ENCODE measurements around the gene ALDH3A1.

ALDH3A1 gene

DNA sequence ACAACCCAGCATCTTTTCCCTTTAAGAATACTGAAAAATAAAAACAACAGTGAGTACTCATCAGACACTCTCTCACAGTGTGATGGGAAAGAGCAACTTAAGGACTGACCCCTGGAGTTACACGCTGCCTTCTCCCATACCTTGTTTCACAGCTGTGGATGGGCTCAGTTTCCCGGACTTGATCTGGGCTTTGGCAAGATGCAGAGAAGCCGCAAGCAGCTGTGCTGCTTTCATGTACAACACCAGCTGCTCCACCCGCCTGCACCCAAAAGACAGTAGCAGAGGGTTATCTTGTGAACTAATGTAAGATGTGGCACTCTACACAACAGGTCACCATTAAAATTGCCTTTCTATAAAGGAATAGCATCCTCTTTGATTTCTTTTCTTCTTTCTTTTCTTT, 32.7 kb upstream of the ALDH3A1 start:
- DNase-seq (ENCODE audit: insufficient read length, low spot score) (no peak), FAIRE-seq (no peak)
- TF ChIP-seq CTCF (IDR thresholded peaks at IDR 0.05; ENCODE audit: insufficient read depth, missing control alignments) = no peak

GRCh38 chr17:19773534-19773933, 25.4 kb upstream of the ALDH3A1 start:
- no peak for DNase-seq (ENCODE audit: insufficient read length, low spot score)
- FAIRE-seq = no peak
- no peak for TF ChIP-seq CTCF (IDR thresholded peaks at IDR 0.05; ENCODE audit: insufficient read depth, missing control alignments)

- DNase-seq (ENCODE audit: insufficient read length, low spot score) = no peak
- FAIRE-seq = no peak
- TF ChIP-seq CTCF (IDR thresholded peaks at IDR 0.05; ENCODE audit: insufficient read depth, missing control alignments) = no peak
These were observed 24.0 kb upstream of the ALDH3A1 start for GRCh38 chr17:19771971-19772630.

DNA sequence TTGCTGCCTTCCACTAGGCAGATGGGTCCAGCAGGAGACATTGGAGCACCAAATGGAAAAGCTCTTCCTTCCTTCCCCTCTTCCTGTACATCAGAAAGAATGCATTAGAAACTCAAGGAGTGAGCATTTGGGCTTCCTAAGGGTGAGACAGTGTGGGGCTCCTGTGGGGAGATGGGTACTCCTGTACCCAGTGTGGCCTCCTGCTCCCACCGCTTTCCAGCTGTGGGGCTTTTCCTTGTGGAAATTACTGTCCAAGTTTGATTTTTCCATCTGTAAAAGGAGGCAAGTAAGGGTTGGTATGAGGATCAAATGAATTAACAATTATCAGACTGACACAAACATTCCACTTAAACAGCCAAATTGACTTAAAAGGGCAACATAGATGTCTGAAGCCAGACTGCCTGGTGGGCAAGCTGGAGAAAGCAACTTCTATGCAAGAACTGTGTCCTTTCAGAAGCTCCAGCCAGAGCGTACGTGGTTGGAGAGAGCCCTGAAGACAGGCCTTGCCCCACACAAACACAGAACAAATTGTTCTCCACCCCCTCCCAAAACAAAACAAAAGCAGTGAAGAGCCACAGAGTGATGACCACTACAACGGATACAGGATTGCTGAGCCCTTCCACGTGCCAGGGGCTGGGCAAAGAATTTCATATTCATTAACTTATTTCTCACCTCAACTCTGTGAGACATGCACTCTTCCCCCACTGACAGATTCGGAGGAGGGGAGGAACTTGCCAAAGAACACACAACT, 23.1 kb upstream of the ALDH3A1 start:
- TF ChIP-seq CTCF (IDR thresholded peaks at IDR 0.05; ENCODE audit: insufficient read depth, missing control alignments) = no peak
- FAIRE-seq = no peak
- no peak for DNase-seq (ENCODE audit: insufficient read length, low spot score)

- DNase-seq (ENCODE audit: insufficient read length, low spot score) (no peak), FAIRE-seq (no peak)
- no peak for TF ChIP-seq CTCF (IDR thresholded peaks at IDR 0.05; ENCODE audit: insufficient read depth, missing control alignments)
These were observed 22.0 kb upstream of the ALDH3A1 start for GRCh38 chr17:19769946-19770652.

DNA sequence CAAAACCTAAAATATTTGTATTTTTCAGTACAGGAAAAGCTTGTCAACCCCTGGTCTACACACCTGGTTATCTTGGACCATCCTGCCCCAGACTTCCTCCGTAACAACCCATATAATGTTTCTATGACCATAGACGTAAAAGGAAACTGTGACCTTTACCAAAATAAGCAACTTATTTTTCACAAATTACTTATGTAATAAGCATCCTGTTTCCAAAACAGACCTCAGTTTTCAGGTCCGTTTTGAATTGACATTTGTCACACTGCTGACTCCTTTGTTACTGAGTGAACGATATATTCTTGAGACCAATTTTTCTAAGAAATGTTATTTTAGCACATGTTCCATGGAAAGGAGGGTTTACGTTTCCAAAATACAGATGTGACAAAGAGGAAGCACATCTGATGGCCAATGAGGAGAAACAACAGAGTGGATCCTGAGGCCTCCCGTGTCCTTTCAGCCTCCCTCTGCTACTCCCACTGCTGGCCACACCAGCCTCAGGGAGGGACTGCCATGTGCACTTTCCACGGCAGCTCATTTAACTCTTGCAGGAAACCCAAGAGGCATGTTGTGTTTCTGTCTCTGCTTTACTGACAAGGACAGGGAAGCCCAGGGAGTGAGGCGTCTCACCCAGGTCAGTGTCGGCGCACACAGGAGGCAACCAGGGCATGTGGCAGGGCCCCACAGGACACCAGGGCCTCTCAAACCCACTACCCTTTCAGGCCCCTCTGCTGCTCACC, 20.1 kb upstream of the ALDH3A1 start:
- DNase-seq (ENCODE audit: insufficient read length, low spot score) = no peak
- no peak for FAIRE-seq
- no peak for TF ChIP-seq CTCF (IDR thresholded peaks at IDR 0.05; ENCODE audit: insufficient read depth, missing control alignments)
